Nephron (organoid): ENCODE measurements around the gene RYR2.

ENCODE experiments used
- H3K27ac Mint-ChIP-seq, 3 experiments: 2 replicates each; pipeline ENCODE4 v1.8.0; 2020; ENCODE audit warnings: mixed read lengths in 3 of 3, mild to moderate bottlenecking in 2 of 3, moderate library complexity in 1 of 3
- H3K27me3 Mint-ChIP-seq: 2 replicates; pipeline ENCODE4 v1.8.0; 2021; ENCODE audit warnings: low read depth, mild to moderate bottlenecking, moderate library complexity, mixed read lengths
- H3K36me3 Mint-ChIP-seq: 2 replicates; pipeline ENCODE4 v1.8.0; 2020; ENCODE audit warnings: low read depth, mixed read lengths
- H3K4me1 Mint-ChIP-seq: 2 replicates; pipeline ENCODE4 v1.8.0; 2020; ENCODE audit warnings: mixed read lengths
- H3K4me3 Mint-ChIP-seq, 3 experiments: 2 replicates each; pipeline ENCODE4 v1.8.0; 2020; ENCODE audit warnings: mild to moderate bottlenecking in 3 of 3, mixed read lengths in 3 of 3, moderate library complexity in 2 of 3
- H3K9me3 Mint-ChIP-seq: 2 replicates; pipeline ENCODE4 v1.8.0; 2020; ENCODE audit warnings: mixed read lengths
- TF ChIP-seq, protein P1 (sequence below), 3 experiments: fragments of 200-600 bp; sonication (generic); IDR thresholded peaks; one replicate each; pipeline ENCODE4 v1.5.0; 2021; ENCODE audit warnings: antibody characterized with exemption in 3 of 3; ENCODE audit not compliant: unreplicated experiment in 3 of 3

RYR2 gene

DNA sequence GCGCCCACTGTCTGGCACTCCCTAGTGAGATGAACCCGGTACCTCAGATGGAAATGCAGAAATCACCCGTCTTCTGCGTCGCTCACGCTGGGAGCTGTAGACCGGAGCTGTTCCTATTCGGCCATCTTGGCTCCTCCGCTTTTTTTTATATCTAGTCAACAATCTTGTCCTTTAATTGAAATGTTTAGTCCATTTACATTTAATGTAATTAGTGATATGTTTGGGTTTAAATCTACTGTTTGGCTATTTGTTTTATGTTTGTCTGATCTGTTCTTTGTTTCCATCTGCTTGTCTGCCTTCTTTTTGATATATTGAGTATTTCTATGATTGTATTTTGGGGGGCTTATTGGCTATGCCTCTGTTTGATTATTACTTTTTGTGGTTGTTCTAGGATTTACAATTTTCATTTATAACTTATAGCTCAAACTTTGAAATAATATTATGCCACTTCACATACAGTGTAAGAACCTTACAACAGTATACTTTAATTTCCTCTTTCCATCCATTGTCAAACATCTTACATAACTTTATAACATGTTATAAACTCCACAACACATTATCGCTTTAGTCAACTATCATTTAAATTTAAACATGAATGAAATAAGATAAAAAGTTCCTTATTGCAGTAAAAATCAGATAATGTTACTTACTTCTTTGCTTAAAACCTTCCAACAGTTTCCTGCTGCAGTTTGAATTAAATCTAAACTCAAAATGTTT lies 16.5 kb upstream of the RYR2 start:
- Mint-ChIP-seq H3K9me3 (peaks cover 9% of the 10 kb centered on the region), H3K4me1 (no peaks in the 10 kb centered on the region), H3K36me3 (peaks cover 4% of the 10 kb centered on the region), H3K27me3 (peaks cover 10% of the 10 kb centered on the region), H3K27ac (no peak overlapping the region), H3K4me3 (no peak overlapping the region)
- TF ChIP-seq, protein P1, sequence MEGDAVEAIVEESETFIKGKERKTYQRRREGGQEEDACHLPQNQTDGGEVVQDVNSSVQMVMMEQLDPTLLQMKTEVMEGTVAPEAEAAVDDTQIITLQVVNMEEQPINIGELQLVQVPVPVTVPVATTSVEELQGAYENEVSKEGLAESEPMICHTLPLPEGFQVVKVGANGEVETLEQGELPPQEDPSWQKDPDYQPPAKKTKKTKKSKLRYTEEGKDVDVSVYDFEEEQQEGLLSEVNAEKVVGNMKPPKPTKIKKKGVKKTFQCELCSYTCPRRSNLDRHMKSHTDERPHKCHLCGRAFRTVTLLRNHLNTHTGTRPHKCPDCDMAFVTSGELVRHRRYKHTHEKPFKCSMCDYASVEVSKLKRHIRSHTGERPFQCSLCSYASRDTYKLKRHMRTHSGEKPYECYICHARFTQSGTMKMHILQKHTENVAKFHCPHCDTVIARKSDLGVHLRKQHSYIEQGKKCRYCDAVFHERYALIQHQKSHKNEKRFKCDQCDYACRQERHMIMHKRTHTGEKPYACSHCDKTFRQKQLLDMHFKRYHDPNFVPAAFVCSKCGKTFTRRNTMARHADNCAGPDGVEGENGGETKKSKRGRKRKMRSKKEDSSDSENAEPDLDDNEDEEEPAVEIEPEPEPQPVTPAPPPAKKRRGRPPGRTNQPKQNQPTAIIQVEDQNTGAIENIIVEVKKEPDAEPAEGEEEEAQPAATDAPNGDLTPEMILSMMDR (IDR thresholded peaks at IDR 0.05; ENCODE audit: unreplicated experiment in 3 of 3) = no peak

DNA sequence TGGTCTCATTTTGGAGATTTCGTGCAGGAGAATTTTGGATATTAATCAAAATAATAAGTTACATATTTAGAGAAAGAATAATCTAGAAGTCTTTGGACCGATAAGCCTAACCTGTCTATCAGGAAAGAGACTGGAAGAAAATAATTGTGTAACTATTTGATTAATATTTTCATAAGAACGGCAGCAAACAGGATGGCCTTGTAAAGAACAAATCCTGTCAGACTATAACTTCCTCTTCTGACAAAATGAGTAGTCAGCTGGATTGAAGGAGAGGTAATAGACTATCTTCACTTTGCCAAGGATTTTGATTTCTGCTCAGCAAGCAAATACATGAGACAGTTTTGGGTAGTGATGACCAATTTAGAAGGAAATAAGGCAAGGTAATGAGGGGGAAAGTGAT lies 12.7 kb upstream of the RYR2 start:
- TF ChIP-seq, protein P1 (IDR thresholded peaks at IDR 0.05; ENCODE audit: unreplicated experiment in 3 of 3) = no peak
- Mint-ChIP-seq H3K9me3 (peaks cover 9% of the 10 kb centered on the region), H3K27ac (no peak overlapping the region), H3K36me3 (peaks cover 4% of the 10 kb centered on the region), H3K27me3 (peaks cover 37% of the 10 kb centered on the region), H3K4me3 (no peak overlapping the region), H3K4me1 (no peaks in the 10 kb centered on the region)

DNA sequence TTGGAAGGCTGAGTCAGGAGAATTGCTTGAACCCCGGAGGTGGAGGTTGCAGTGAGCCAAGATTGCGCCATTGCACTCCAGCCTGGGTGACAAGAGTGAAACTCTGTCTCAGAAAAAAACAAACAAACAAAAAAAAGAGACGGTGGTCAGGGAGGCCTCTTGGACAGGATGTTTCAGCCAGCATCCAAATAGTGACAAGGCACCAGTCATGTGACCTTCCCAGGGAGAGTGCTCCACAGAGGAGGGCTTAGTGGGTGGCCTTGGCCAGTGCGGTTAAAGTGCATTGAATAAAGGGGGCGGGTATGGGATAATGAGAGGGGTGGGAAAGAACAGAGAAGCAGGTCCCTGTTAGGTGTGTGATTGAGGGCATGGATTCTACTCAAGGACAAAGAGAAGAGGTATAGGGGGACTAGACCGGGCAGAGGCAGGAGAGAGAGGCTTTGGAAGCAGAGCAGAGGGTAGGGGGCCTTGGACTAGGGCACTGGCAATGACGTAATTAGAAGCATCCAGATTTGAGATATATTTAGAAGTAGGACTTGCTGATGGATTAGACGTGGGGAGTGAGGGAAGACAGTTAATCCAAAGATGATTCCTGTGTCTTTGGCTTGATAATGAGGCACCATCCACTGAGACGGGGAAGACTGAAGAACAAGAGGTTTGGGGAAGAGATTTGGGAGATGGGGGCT lies 12.0 kb upstream of the RYR2 start:
- Mint-ChIP-seq H3K4me3 (no peak overlapping the region), H3K27ac (no peak overlapping the region), H3K27me3 (peaks cover 37% of the 10 kb centered on the region), H3K36me3 (peaks cover 4% of the 10 kb centered on the region), H3K4me1 (no peaks in the 10 kb centered on the region), H3K9me3 (peaks cover 9% of the 10 kb centered on the region)
- TF ChIP-seq, protein P1 (IDR thresholded peaks at IDR 0.05; ENCODE audit: unreplicated experiment in 3 of 3) = no peak

DNA sequence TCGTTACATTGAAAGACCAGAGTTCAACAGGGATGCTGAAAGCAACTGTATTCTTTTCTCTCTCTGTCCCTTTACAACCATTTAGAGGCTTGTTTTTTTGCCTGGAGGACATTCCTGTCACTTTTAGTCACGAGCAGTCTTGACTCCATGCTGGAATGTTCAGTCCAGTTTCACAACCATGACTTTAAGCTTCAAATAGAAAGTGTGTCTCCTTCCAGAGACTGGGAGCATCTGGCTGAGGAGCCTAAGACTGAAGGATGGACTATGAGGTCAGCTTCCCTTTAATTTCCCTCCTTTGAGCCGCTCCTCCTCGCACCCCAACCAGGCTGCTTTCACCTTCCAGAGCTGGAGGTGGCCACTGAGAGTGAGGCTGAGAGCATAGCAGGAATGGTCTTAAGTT lies 10.5 kb upstream of the RYR2 start:
- TF ChIP-seq, protein P1 (IDR thresholded peaks at IDR 0.05; ENCODE audit: unreplicated experiment in 3 of 3) = no peak
- H3K36me3 Mint-ChIP-seq = no peaks in the 10 kb centered on the region

DNA sequence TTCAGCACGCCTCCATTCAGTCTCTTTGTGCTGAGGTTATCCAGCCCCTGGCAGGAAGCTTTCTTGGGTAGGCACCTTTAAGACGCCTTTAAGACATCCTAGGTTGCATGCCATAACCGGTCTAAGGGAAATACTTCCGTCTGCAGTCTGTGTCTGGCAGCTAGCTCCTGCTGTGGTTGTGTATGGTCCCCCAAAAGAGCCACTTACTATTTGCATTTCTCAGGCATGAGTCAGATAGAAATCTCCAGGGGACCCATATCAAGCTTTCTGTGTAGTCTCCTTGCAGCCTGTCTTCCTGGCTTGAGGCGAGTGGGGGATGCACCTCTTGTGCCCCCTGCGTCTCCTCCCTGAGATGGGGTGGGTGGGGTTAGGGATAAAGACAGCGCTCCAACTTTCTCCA lies 10.0 kb upstream of the RYR2 start:
- Mint-ChIP-seq H3K4me1 (no peaks in the 10 kb centered on the region), H3K4me3 (no peak overlapping the region), H3K27me3 (peaks cover 37% of the 10 kb centered on the region), H3K36me3 (no peaks in the 10 kb centered on the region), H3K27ac (no peak overlapping the region), H3K9me3 (no peaks in the 10 kb centered on the region)
- TF ChIP-seq, protein P1 (IDR thresholded peaks at IDR 0.05; ENCODE audit: unreplicated experiment in 3 of 3) = no peak

More for the DNA sequence above, 10.5 kb upstream of the RYR2 start:
- Mint-ChIP-seq H3K4me3 (no peak overlapping the region), H3K4me1 (no peaks in the 10 kb centered on the region), H3K27me3 (peaks cover 37% of the 10 kb centered on the region), H3K27ac (no peak overlapping the region), H3K9me3 (peaks cover 2% of the 10 kb centered on the region)
